Caco-2 (cell line): Measurements from ENCODE around the gene PNRC2. TPM values are rescaled to one million over a fixed set of nuclear protein-coding genes. Genes with fewer than 3 reads are reported as not detected.
A peak's percentile ranks its signal among the peaks of the same experiment; 100 is the strongest.

Source experiments
- BruUV-seq: library from RNA; stranded (reverse); fragments of 400-500 nt; replicated peaks from 2 replicates; lab custom pipeline; 2021; lab: Mats Ljungman, UMichigan
- CTCF ChIA-PET: fragments of 300-600 bp; sonication (Branson Sonifier 250); formaldehyde crosslinking; loops from one replicate; lab custom pipeline; 2022; ENCODE audit warnings: antibody characterized with exemption; lab: Charles Lee
- POLR2A ChIA-PET: fragments of 300-600 bp; sonication (Branson Sonifier 250); formaldehyde crosslinking; loops from one replicate; lab custom pipeline; 2022; ENCODE audit warnings: antibody characterized with exemption; lab: Charles Lee
- DNase-seq, 2 experiments: peaks; one replicate each; pipeline versions ENCODE4 v3.0.0 to v3.0.0-alpha.2; 2020 to 2022
- H3K27me3 ChIP-seq: replicated peaks from 2 replicates; pipeline ENCODE4 v1.6.0; 2011; ENCODE audit warnings: low read length; ENCODE audit not compliant: control insufficient read depth, insufficient read depth
- H3K36me3 ChIP-seq: 2 replicates; pipeline ENCODE4 v1.5.1; 2011; ENCODE audit warnings: low read length; ENCODE audit not compliant: control insufficient read depth, insufficient read depth
- H3K4me1 ChIP-seq: fragments of 250-450 bp; sonication (Bioruptor Pico); 2 replicates; pipeline ENCODE4 v1.5.1; 2020; ENCODE audit warnings: mild to moderate bottlenecking
- H3K4me3 ChIP-seq: 2 replicates; pipeline ENCODE4 v1.5.1; 2011; ENCODE audit warnings: low read depth, mild to moderate bottlenecking, control low read depth, low read length
- H3K9me3 ChIP-seq: fragments of 250-450 bp; sonication (Bioruptor Pico); 2 replicates; pipeline ENCODE4 v1.5.1; 2020; ENCODE audit warnings: mild to moderate bottlenecking, moderate library complexity
- H3K27ac Mint-ChIP-seq: one replicate; pipeline ENCODE4 v1.8.0; 2022; ENCODE audit warnings: mixed read lengths; ENCODE audit not compliant: unreplicated experiment
- H3K27me3 Mint-ChIP-seq: one replicate; pipeline ENCODE4 v1.8.0; 2022; ENCODE audit warnings: mixed read lengths; ENCODE audit not compliant: insufficient read depth, unreplicated experiment
- H3K36me3 Mint-ChIP-seq: one replicate; pipeline ENCODE4 v1.8.0; 2022; ENCODE audit warnings: mild to moderate bottlenecking, mixed read lengths; ENCODE audit not compliant: insufficient read depth, unreplicated experiment
- H3K4me1 Mint-ChIP-seq: one replicate; pipeline ENCODE4 v1.8.0; 2022; ENCODE audit warnings: low read depth, mixed read lengths; ENCODE audit not compliant: unreplicated experiment
- H3K4me3 Mint-ChIP-seq: one replicate; pipeline ENCODE4 v1.8.0; 2022; ENCODE audit warnings: mild to moderate bottlenecking, moderate library complexity, mixed read lengths; ENCODE audit not compliant: unreplicated experiment
- H3K9me3 Mint-ChIP-seq: one replicate; pipeline ENCODE4 v1.8.0; 2022; ENCODE audit warnings: mixed read lengths; ENCODE audit not compliant: unreplicated experiment
- intact Hi-C: fragments of 100-400 bp; cut with micrococcal nuclease; formaldehyde crosslinking; loops from one replicate; pipeline ENCODE4 v1.10.0; 2022; ENCODE audit not compliant: unreplicated experiment
- total RNA-seq: library from RNA; stranded (reverse); gene quantifications from 2 replicates; pipeline ENCODE4 v1.2.3, GENCODE V29; 2022
- TF ChIP-seq, protein P1 (sequence below), 2 experiments: fragments of 200-600 bp in 1 of 2; IDR thresholded peaks; 1 replicate in 1 of 2; 2 replicates in 1 of 2; pipeline versions ENCODE4 v1.5.1 to v1.8.0; 2011 to 2022; ENCODE audit warnings: antibody characterized with exemption in 1 of 2, control low read depth in 1 of 2, inconsistent platforms in 1 of 2, low read depth in 1 of 2, low read length in 1 of 2, mild to moderate bottlenecking in 1 of 2, moderate library complexity in 1 of 2; ENCODE audit not compliant: insufficient read depth in 1 of 2, severe bottlenecking in 1 of 2, unreplicated experiment in 1 of 2

The PNRC2 gene
- total RNA-seq, 1 experiment from 2014 or later, result 89.8 TPM

DNA sequence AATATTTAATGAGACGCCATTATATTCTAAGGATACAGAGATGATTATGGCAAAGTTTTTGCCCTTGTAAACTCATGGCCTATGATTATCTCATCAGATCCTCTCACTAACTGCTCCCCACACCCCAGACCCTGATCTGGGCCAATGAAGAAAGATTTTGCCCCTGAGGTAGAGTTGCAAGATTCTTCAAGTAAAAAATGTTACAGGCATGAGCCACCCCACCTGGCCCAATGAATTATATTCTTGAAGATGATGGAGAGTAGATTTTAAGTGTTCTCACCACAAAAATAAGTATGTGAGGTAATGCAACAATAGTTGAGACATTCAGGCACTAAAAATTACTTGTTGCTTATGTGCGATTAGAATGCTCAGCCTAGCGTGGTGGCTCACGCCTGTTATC is 44.7 kb upstream of the PNRC2 start:
- no peak for DNase-seq
- H3K27ac Mint-ChIP-seq, result no peak overlapping the region
- no peaks in the 10 kb centered on the region for H3K27me3 Mint-ChIP-seq
- TF ChIP-seq, protein P1, sequence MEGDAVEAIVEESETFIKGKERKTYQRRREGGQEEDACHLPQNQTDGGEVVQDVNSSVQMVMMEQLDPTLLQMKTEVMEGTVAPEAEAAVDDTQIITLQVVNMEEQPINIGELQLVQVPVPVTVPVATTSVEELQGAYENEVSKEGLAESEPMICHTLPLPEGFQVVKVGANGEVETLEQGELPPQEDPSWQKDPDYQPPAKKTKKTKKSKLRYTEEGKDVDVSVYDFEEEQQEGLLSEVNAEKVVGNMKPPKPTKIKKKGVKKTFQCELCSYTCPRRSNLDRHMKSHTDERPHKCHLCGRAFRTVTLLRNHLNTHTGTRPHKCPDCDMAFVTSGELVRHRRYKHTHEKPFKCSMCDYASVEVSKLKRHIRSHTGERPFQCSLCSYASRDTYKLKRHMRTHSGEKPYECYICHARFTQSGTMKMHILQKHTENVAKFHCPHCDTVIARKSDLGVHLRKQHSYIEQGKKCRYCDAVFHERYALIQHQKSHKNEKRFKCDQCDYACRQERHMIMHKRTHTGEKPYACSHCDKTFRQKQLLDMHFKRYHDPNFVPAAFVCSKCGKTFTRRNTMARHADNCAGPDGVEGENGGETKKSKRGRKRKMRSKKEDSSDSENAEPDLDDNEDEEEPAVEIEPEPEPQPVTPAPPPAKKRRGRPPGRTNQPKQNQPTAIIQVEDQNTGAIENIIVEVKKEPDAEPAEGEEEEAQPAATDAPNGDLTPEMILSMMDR (IDR thresholded peaks at IDR 0.05; ENCODE audit: insufficient read depth in 1 of 2, low read depth in 1 of 2, low read length in 1 of 2, severe bottlenecking in 1 of 2, unreplicated experiment in 1 of 2), result no peak
- no peaks in the 10 kb centered on the region for H3K9me3 Mint-ChIP-seq
- no peaks in the 10 kb centered on the region for H3K36me3 Mint-ChIP-seq
- no TSS peak for BruUV-seq
- H3K4me1 Mint-ChIP-seq, result no peaks in the 10 kb centered on the region
- no peaks in the 10 kb centered on the region for H3K36me3 ChIP-seq
- 0 out of 2 replicates have a peak, but pooled peaks cover 4% of the 10 kb centered on the region for H3K4me1 ChIP-seq
- no peak overlapping the region for H3K4me3 Mint-ChIP-seq
- H3K27me3 ChIP-seq, result no peaks in the 10 kb centered on the region
- no peak overlapping the region for H3K4me3 ChIP-seq
- ChIA-PET POLR2A (no interaction called here), CTCF (no interaction called here)
- H3K9me3 ChIP-seq, result no peaks in the 10 kb centered on the region
- intact Hi-C loops, result loop anchor here (5.0 kb wide), 1 partner anchor 42 kb away; the partner anchor contains the start of gene PNRC2

- no TSS peak for BruUV-seq
- 0 out of 2 replicates have a peak, but pooled peaks cover 4% of the 10 kb centered on the region for H3K4me1 ChIP-seq
- intact Hi-C loops, result loop anchor here (5.0 kb wide), 1 partner anchor 42 kb away; the partner anchor contains the start of gene PNRC2
- H3K4me3 ChIP-seq, result no peak overlapping the region
- no peaks in the 10 kb centered on the region for H3K36me3 Mint-ChIP-seq
- no peaks in the 10 kb centered on the region for H3K4me1 Mint-ChIP-seq
- no peaks in the 10 kb centered on the region for H3K27me3 ChIP-seq
- H3K9me3 ChIP-seq, result no peaks in the 10 kb centered on the region
- no peaks in the 10 kb centered on the region for H3K9me3 Mint-ChIP-seq
- ChIA-PET POLR2A (no interaction called here), CTCF (interaction anchor here (1.2 to 2.4 kb wide), 2 partner anchors 105 to 107 kb away, joined by 3 to 23 read pairs; no protein-coding TSS in a partner anchor)
- no peak overlapping the region for H3K4me3 Mint-ChIP-seq
- no peaks in the 10 kb centered on the region for H3K27me3 Mint-ChIP-seq
- TF ChIP-seq, protein P1 (IDR thresholded peaks at IDR 0.05; ENCODE audit: insufficient read depth in 1 of 2, low read depth in 1 of 2, low read length in 1 of 2, severe bottlenecking in 1 of 2, unreplicated experiment in 1 of 2), result no peak
- H3K36me3 ChIP-seq, result no peaks in the 10 kb centered on the region
- DNase-seq, result no peak
- H3K27ac Mint-ChIP-seq, result no peak overlapping the region
These were observed 44.2 kb upstream of the PNRC2 start for GRCh38 chr1:23915466-23915865.

- no peaks in the 10 kb centered on the region for H3K9me3 Mint-ChIP-seq
- no peaks in the 10 kb centered on the region for H3K27me3 Mint-ChIP-seq
- H3K36me3 Mint-ChIP-seq, result no peaks in the 10 kb centered on the region
- no peaks in the 10 kb centered on the region for H3K4me1 Mint-ChIP-seq
- Histone ChIP-seq H3K4me3 (no peak overlapping the region), H3K36me3 (no peaks in the 10 kb centered on the region), H3K27me3 (no peaks in the 10 kb centered on the region), H3K9me3 (no peaks in the 10 kb centered on the region), H3K4me1 (0 out of 2 replicates have a peak, but pooled peaks cover 4% of the 10 kb centered on the region)
- BruUV-seq, result no TSS peak
- no peak overlapping the region for H3K27ac Mint-ChIP-seq
- CTCF ChIA-PET, result interaction anchor here (0.5 to 2.4 kb wide), 18 partner anchors 9 to 279 kb away, joined by 3 to 32 read pairs (median 4); partner anchors contain the start of gene PITHD1
- H3K4me3 Mint-ChIP-seq, result no peak overlapping the region
- intact Hi-C loops, result loop anchor here (1.0 to 5.0 kb wide), 5 partner anchors 41 to 144 kb away; partner anchors contain the start of genes FUCA1, GALE and PNRC2
- peak; percentile 81 to 84 for DNase-seq
- POLR2A ChIA-PET, result interaction anchor here (0.7 kb wide), 1 partner anchor 138 kb away, joined by 3 read pairs; the partner anchor contains the start of gene PITHD1
- TF ChIP-seq, protein P1 (IDR thresholded peaks at IDR 0.05; ENCODE audit: insufficient read depth in 1 of 2, low read depth in 1 of 2, low read length in 1 of 2, severe bottlenecking in 1 of 2, unreplicated experiment in 1 of 2), result peak; percentile 63 to 76
These were observed 43.2 kb upstream of the PNRC2 start for GRCh38 chr1:23916209-23917131.
